SIG-M5 treated with dmso at 0.1 percent for 504 hours (cell line): ENCODE data around the gene C15orf39.
"Not testable (repeated sequence)": the region's sequence is repeated elsewhere in the genome, so short reads cannot be mapped to it uniquely, and the experiment has no call there.

Experiments
- DNase-seq: peaks from one replicate; lab custom pipeline; 2025; ENCODE audit not compliant: unreplicated experiment; lab: John Stamatoyannopoulos, UW

C15orf39 gene

GRCh38 chr15:75229191-75230015, 27.7 kb downstream of the C15orf39 start:
- DNase-seq: no peak

- no peak for DNase-seq
Observed at GRCh38 chr15:75230016-75230343, 28.3 kb downstream of the C15orf39 start.

- no peak for DNase-seq
Observed at GRCh38 chr15:75230551-75231371, 29.1 kb downstream of the C15orf39 start.

- DNase-seq: no peak
Observed at GRCh38 chr15:75231836-75232235, 30.2 kb downstream of the C15orf39 start.

GRCh38 chr15:75232252-75232813, 30.7 kb downstream of the C15orf39 start:
- DNase-seq: no peak

GRCh38 chr15:75232826-75233503, 31.3 kb downstream of the C15orf39 start:
- DNase-seq: no peak

GRCh38 chr15:75233504-75234190, 32.0 kb downstream of the C15orf39 start:
- no peak for DNase-seq

GRCh38 chr15:75234191-75234810, 32.6 kb downstream of the C15orf39 start:
- no peak for DNase-seq

GRCh38 chr15:75235051-75235673, 33.5 kb downstream of the C15orf39 start:
- DNase-seq: no peak

- DNase-seq: no peak
Observed at GRCh38 chr15:75235760-75236729, 34.4 kb downstream of the C15orf39 start.

- no peak for DNase-seq
Observed at GRCh38 chr15:75237316-75237982, 35.8 kb downstream of the C15orf39 start.

GRCh38 chr15:75238150-75238549, 36.5 kb downstream of the C15orf39 start:
- no peak for DNase-seq

- not testable (repeated sequence) for DNase-seq
Observed at GRCh38 chr15:75245741-75246140, 44.1 kb downstream of the C15orf39 start.

GRCh38 chr15:75248991-75249390, 47.3 kb downstream of the C15orf39 start:
- DNase-seq: not testable (repeated sequence)

GRCh38 chr15:75249726-75250125, 48.0 kb downstream of the C15orf39 start:
- no peak for DNase-seq

- not testable (repeated sequence) for DNase-seq
Observed at GRCh38 chr15:75251343-75251742, 49.7 kb downstream of the C15orf39 start.

- DNase-seq: not testable (repeated sequence)
Observed at GRCh38 chr15:75252285-75252684, 50.6 kb downstream of the C15orf39 start.

- DNase-seq: not testable (repeated sequence)
Observed at GRCh38 chr15:75258034-75258433, 56.4 kb downstream of the C15orf39 start, which contains the start of gene GOLGA6C. GOLGA6C (plus strand) TSS chr15:75258334; CDS start chr15:75258599, 265 bp downstream.
